Motor neuron (in vitro differentiated cells): Measurements from ENCODE around the gene RIMS1. TPM values are rescaled to one million over a fixed set of nuclear protein-coding genes. Genes with fewer than 3 reads are reported as not detected.

Experiments used
- ATAC-seq, 8 experiments: fragments of 200-7000 bp; cut with Tn5 transposase; replicated peaks in 6 of 8; 2 replicates each; pipeline ENCODE4 v1.8.0; 2021; ENCODE audit warnings: mild to moderate bottlenecking in 8 of 8, moderate library complexity in 8 of 8
- H3K27ac ChIP-seq, 2 donors: fragments of 250-450 bp; sonication (Bioruptor Pico); 2 replicates each; pipeline ENCODE4 v1.9.0; 2021; ENCODE audit warnings: antibody characterized with exemption in 2 of 2, mild to moderate bottlenecking in 2 of 2, moderate library complexity in 1 of 2
- H3K4me1 ChIP-seq, 2 donors: fragments of 250-450 bp; sonication (Bioruptor Pico); replicated peaks in 1 of 2; 2 replicates each; pipeline ENCODE4 v1.6.1; 2021; ENCODE audit warnings: antibody characterized with exemption in 2 of 2, mild to moderate bottlenecking in 2 of 2, moderate library complexity in 1 of 2
- H3K4me3 ChIP-seq, 5 donors: fragments of 250-450 bp; sonication (Bioruptor Pico); 2 replicates each; pipeline ENCODE4 v1.9.0; 2021; ENCODE audit warnings: antibody characterized with exemption in 5 of 5, mild to moderate bottlenecking in 5 of 5, moderate library complexity in 4 of 5
- WGBS, 10 experiments: fragments of 450-650 bp; shearing (Covaris generic); methylation state at CpG; one replicate each; pipeline ENCODE4 v1.0.0; 2022; 5-methylcytosine and 5-hydroxymethylcytosine counted together
- in situ Hi-C, 9 experiments: fragments of 400-800 bp; cut with MboI; loops; one replicate each; pipeline ENCODE4 v1.15.0; 2021; ENCODE audit warnings: low sequenced_read_pairs in 9 of 9, low pct_unique_long_range_greater_than_20kb in 2 of 9; ENCODE audit not compliant: unreplicated experiment in 9 of 9
- total RNA-seq, 8 experiments: library from RNA; unstranded; fragments of 300-600 nt; gene quantifications; 2 replicates each; pipeline versions ENCODE4 v1.2.3 to v1.2.4, GENCODE V29; 2022

RIMS1 gene
- total RNA-seq, 8 experiments from 2014 or later = 0.04 to 41.5 (median 25.1) TPM; not detected in 1

DNA sequence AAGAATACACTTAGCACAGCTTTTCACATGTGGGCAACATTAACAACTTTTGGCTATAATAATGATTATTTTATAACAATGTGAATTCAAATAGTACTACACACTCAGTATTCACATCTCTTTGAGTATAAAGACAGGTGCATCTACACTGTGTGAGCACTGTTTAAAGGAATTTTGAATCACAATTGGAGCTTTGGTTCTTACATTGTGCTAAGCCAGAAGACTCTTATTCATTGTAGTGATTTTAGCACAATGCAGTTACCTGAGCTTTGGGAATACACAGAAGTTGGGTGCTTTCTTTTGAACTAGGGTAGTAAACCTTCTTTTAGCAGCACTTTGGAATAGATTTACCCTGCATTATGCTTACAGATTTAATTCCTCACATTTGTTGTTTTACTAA, 20.5 kb downstream of the RIMS1 start:
- ATAC-seq = no peak
- in situ Hi-C loops = no loop called here

GRCh38 chr6:71908162-71908765, 21.9 kb downstream of the RIMS1 start:
- Histone ChIP-seq H3K4me1 (no peaks in the 10 kb centered on the region), H3K27ac (no peak overlapping the region), H3K4me3 (no peak overlapping the region)
- 19 to 100% (median 93%) methylated on average over 1 to 3 of the region's 4 CpGs; no CpG with 5 or more reads in 2 of the 10 experiments for WGBS, 10 experiments
- in situ Hi-C loops = no loop called here
- peak in 1 of 8 experiments; percentile 34 for ATAC-seq

More for the DNA sequence above, 20.5 kb downstream of the RIMS1 start:
- Histone ChIP-seq H3K4me1 (no peaks in the 10 kb centered on the region), H3K4me3 (no peak overlapping the region), H3K27ac (no peak overlapping the region)

DNA sequence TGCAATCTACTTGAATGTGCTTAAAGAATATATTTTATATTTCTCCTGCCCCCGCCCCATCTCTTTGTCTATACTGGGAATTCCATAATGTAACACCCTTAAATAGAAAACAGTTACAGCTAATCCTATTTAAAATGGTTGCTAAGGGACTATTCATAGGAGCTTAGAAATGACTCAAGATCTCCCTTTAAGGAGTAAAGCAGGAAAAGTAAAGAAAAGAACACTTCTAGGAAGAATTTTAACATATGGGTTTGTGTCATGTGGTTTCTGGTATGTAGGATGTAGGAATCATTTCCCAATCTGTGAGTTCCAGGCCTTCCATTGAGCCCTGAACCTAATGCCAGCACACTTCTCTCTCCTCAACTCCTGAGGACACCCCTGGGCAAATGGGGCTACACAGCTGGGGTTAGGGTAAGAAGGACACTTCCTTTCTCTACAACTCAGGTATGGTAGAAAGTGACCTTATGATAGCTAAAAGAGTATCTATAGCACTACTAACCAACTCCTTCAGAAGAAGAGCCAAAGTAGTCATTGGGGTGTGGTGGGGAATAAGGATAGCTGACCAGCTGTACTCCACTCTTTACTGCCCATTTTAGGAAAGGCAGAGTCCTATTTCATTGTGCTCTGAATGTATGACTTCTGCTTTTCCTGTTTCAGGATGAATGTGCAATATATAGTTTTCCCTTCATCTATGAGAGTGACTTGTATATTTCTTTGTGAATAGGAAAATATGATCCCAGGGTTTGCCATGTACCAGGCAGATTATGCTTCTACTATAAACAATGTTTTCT, 27.3 kb downstream of the RIMS1 start:
- Histone ChIP-seq H3K4me1 (no peaks in the 10 kb centered on the region), H3K27ac (no peak overlapping the region), H3K4me3 (no peak overlapping the region)
- in situ Hi-C loops = no loop called here
- WGBS, 10 experiments = 0 to 100% (median 80%) methylated on average over 1 of the region's 1 CpG; no CpG with 5 or more reads in 4 of the 10 experiments
- peak in 3 of 8 experiments; percentile 53 to 97 (median 85) for ATAC-seq

GRCh38 chr6:71929047-71929446, 42.7 kb downstream of the RIMS1 start:
- in situ Hi-C loops = no loop called here
- peaks cover 0 to 2% of the 10 kb centered on the region in 2 donors for H3K4me1 ChIP-seq
- no peak overlapping the region for H3K4me3 ChIP-seq
- ATAC-seq = no peak
- 0 to 100% (median 81%) methylated on average over 1 of the region's 1 CpG; no CpG with 5 or more reads in 4 of the 10 experiments for WGBS, 10 experiments
- no peak overlapping the region for H3K27ac ChIP-seq

DNA sequence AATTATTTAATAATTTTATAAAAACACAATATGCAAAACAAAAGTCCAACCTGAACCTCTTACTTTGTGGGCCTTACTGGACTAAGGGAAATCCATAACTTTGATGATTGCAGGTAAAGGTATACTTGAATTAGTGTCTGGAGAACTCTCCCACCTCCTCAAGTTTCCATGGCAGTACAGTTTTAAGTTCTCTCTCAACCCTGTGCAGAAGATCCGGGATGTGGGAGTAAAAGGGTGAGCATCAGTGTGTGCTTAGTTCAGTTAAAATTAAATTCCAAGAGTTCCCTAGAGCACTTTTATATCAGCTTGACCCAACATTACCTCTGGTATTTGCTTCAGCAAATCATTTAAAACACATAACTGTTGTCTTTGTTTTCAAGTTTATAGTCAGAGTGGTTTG, 47.5 kb downstream of the RIMS1 start:
- Histone ChIP-seq H3K4me3 (no peak overlapping the region), H3K27ac (no peak overlapping the region), H3K4me1 (peaks cover 0 to 9% of the 10 kb centered on the region in 2 donors)
- no peak for ATAC-seq
- WGBS, 10 experiments = 71 to 100% (median 100%) methylated on average over 1 of the region's 1 CpG; no CpG with 5 or more reads in 3 of the 10 experiments
- in situ Hi-C loops = no loop called here

DNA sequence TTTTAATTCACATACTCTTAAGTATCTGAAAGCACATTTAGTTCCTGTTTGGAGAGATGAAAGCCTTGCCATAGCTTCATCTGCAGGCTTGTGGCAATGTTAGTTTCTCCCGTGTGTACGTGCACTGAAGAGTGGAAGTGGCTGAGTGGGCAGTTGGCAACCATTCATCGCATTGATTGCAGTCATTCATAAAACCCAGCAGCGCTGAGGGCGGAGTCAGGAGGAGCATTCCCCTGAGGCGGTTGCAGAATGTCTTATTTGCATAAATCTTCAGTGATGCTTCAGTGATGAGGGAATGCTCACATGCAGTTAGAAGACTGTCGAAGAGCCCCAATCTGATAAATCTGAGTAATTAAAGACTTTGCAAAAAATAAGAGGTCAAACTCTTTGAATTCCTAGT, 79.1 kb downstream of the RIMS1 start:
- peak; percentile 69 to 96 (median 92) for ATAC-seq
- Histone ChIP-seq H3K27ac (no peak overlapping the region), H3K4me3 (no peak overlapping the region), H3K4me1 (peaks cover 4 to 12% of the 10 kb centered on the region in 2 donors)
- WGBS, 10 experiments = 34 to 85% (median 59%) methylated on average over 2 to 5 of the region's 7 CpGs; no CpG with 5 or more reads in 2 of the 10 experiments
- in situ Hi-C loops = no loop called here

GRCh38 chr6:71967436-71967835, 81.1 kb downstream of the RIMS1 start:
- peak in 1 of 8 experiments; percentile 50 for ATAC-seq
- Histone ChIP-seq H3K4me1 (peaks cover 4 to 12% of the 10 kb centered on the region in 2 donors), H3K4me3 (no peak overlapping the region), H3K27ac (no peak overlapping the region)
- WGBS, 10 experiments = 0 to 94% (median 81%) methylated on average over 1 to 5 of the region's 5 CpGs
- in situ Hi-C loops = no loop called here

DNA sequence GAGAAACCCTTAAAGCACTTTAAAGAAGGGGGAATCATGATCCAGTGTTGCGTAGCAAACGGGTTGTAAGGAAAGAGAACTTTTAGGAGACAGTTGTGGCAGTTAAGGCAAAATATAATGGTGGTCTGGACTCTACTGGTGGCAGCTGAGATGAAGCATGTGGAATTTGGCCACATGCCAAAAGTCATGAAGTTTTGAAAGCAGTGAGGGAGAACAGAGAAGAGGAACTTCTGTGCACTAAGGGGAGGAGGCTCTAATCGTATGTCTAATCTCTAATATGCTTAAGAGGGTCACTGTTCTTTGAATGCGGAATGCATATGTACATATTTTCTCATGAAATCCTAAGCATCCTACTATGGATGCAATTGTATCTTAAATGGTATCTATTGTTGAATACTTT, 91.5 kb downstream of the RIMS1 start:
- Histone ChIP-seq H3K4me3 (no peak overlapping the region), H3K4me1 (peaks cover 0 to 8% of the 10 kb centered on the region in 2 donors), H3K27ac (no peak overlapping the region)
- ATAC-seq = peak in 2 of 8 experiments; percentile 38 to 56
- in situ Hi-C loops = no loop called here
- 0 to 100% (median 80%) methylated on average over 1 to 4 of the region's 4 CpGs; no CpG with 5 or more reads in 1 of the 10 experiments for WGBS, 10 experiments

DNA sequence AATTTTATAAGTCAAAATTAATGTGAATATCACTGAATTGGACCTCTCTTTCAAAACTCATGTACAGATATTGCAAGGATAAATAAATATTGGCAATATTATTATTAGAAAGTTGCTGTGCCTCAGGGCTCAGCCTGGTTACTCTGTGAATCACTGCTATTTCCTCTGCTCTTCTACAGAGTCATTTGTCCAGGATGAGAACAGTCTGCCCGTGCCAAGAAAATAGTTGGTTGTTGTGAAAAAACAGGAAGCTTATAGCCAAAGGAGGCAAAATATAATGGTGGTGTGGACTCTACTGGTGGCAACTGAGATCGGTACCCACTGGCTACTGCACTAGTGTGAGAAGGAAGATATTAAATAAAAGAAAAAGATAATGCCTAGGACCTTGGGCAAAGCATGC, 93.6 kb downstream of the RIMS1 start:
- Histone ChIP-seq H3K4me3 (no peak overlapping the region), H3K27ac (no peak overlapping the region), H3K4me1 (peaks cover 0 to 8% of the 10 kb centered on the region in 2 donors)
- WGBS, 10 experiments = 0 to 100% (median 88%) methylated on average over 1 to 2 of the region's 2 CpGs; no CpG with 5 or more reads in 1 of the 10 experiments
- in situ Hi-C loops = no loop called here
- ATAC-seq = no peak

- H3K4me1 ChIP-seq = peaks cover 0 to 8% of the 10 kb centered on the region in 2 donors
- WGBS, 10 experiments = 0 to 78% methylated on average over 1 of the region's 1 CpG; no CpG with 5 or more reads in 8 of the 10 experiments
- in situ Hi-C loops = no loop called here
- H3K27ac ChIP-seq = no peak overlapping the region
- peak in 5 of 8 experiments; percentile 18 to 88 (median 51) for ATAC-seq
- no peak overlapping the region for H3K4me3 ChIP-seq
Measured at GRCh38 chr6:71982389-71982788, 96.0 kb downstream of the RIMS1 start.

DNA sequence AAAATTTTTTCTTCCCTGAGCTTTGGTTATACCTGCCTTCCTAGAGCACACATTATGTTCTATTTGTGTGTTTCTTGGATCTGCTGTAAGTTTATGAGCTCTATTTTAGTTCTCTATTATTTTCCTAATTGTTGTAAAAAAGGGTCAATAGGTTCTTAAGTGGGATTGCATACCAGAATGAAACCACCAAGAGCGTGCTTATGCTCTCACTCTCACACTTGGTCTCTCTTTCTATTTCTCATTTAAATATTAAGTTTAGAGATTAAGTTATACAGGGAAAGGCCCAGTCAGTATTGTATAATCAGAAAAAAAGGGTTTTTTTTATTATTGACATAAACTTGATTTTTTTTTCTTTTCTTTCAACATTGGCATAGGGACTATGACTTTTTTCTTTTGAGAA, 96.8 kb downstream of the RIMS1 start:
- Histone ChIP-seq H3K4me3 (no peak overlapping the region), H3K4me1 (peaks cover 0 to 5% of the 10 kb centered on the region in 2 donors), H3K27ac (no peak overlapping the region)
- in situ Hi-C loops = no loop called here
- ATAC-seq = no peak
- WGBS, 10 experiments = 29 to 100% (median 85%) methylated on average over 1 of the region's 1 CpG; no CpG with 5 or more reads in 3 of the 10 experiments

- 0 to 100% (median 61%) methylated on average over 1 of the region's 1 CpG; no CpG with 5 or more reads in 4 of the 10 experiments for WGBS, 10 experiments
- Histone ChIP-seq H3K4me3 (no peak overlapping the region), H3K27ac (no peak overlapping the region), H3K4me1 (peaks cover 0 to 9% of the 10 kb centered on the region in 2 donors)
- ATAC-seq = peak in 3 of 8 experiments; percentile 70 to 81 (median 73)
- in situ Hi-C loops = no loop called here
Measured at GRCh38 chr6:71994705-71995271, 108.4 kb downstream of the RIMS1 start.

DNA sequence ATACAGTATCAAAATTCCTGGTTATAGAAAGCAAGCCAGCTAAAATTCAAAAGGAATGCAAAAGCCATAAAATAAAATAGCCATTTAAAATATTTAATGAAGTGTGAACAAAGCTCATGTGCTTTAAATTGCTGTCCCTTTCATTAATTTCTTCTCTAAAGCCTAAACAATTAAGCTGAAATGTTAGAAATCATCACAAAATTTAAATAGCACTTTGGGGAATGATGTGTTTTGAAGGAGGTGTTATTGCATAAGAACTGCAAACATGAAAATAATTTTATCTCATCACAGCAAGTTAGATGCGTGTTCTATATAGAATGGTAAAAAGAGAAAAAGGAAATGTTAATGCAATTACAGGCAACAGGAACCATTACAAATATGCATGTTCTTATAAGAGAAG, 111.0 kb downstream of the RIMS1 start:
- no peak for ATAC-seq

More for the DNA sequence above, 111.0 kb downstream of the RIMS1 start:
- in situ Hi-C loops = no loop called here
- Histone ChIP-seq H3K27ac (no peak overlapping the region), H3K4me1 (peaks cover 0 to 9% of the 10 kb centered on the region in 2 donors), H3K4me3 (no peak overlapping the region)
- WGBS, 10 experiments = 0 to 100% (median 88%) methylated on average over 1 of the region's 1 CpG; no CpG with 5 or more reads in 1 of the 10 experiments
